Activated naive CD8-positive, alpha-beta T cell treated with anti-CD3 and anti-CD28 coated beads, Interleukin-2, amount 50 U/mL, for 24 hours (primary cell): Measurements from ENCODE around the gene PEBP1.
"Not testable (repeated sequence)": the region's sequence is repeated elsewhere in the genome, so short reads cannot be mapped to it uniquely, and the experiment has no call there.

Source experiments
- ATAC-seq: fragments of 150-1000 bp; cut with Tn5 transposase; one replicate; pipeline ENCODE4 v1.10.0; 2021
- DNase-seq: peaks from one replicate; pipeline ENCODE4 v3.0.0; 2021
- H3K27ac Mint-ChIP-seq: one replicate; pipeline ENCODE4 v1.8.0; 2021; ENCODE audit warnings: mild to moderate bottlenecking, mixed read lengths
- H3K27me3 Mint-ChIP-seq: one replicate; pipeline ENCODE4 v1.8.0; 2021; ENCODE audit warnings: mixed read lengths
- H3K36me3 Mint-ChIP-seq: one replicate; pipeline ENCODE4 v1.8.0; 2021; ENCODE audit warnings: low read depth, mixed read lengths
- H3K4me1 Mint-ChIP-seq: one replicate; pipeline ENCODE4 v1.8.0; 2021; ENCODE audit warnings: mixed read lengths
- H3K4me3 Mint-ChIP-seq: one replicate; pipeline ENCODE4 v1.8.0; 2021; ENCODE audit warnings: mild to moderate bottlenecking, moderate library complexity, mixed read lengths
- H3K9me3 Mint-ChIP-seq: one replicate; pipeline ENCODE4 v1.8.0; 2021; ENCODE audit warnings: mixed read lengths

The PEBP1 gene

DNA sequence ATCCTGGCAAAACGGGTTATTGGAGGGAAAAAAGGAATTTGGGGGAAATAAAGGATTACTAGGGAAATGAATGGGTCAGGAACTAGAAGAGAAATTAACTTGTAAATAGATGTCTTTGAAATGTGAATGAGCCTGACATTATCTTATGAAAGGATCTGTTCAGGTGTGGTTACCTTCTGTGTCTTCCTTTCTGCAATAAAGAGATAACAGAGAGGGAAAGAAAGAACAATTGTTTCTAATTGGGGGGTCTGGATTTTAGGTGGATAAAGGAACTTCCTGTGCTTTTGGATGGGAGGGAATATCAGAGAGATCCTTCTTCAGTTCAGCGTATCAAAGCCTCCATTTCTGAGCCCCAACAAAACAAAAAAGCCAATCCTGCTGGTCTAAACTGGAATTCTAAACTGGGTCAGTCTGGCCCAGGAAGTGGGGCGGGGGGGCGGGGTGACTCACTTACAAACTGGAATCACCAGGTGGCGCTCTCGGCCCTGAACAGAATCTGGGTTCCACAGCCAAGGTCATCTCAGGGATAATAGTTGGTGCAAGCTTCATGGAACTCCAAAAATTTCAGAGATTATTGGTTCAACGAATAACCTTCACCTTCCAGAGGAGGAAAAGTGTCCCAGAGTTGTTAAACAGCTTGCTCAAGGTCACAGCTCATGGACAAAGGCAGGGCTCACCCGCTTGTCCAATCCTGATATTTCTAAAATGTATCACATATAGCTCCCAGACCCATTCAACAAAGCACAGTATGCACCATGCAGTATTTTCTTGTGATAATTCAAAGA is 15.2 kb upstream of the PEBP1 start:
- no peaks in the 10 kb centered on the region for H3K9me3 Mint-ChIP-seq
- no peaks in the 10 kb centered on the region for H3K27me3 Mint-ChIP-seq
- no peaks in the 10 kb centered on the region for H3K36me3 Mint-ChIP-seq
- H3K27ac Mint-ChIP-seq = no peak overlapping the region
- peak; percentile 72 for DNase-seq
- H3K4me1 Mint-ChIP-seq = peaks cover 7% of the 10 kb centered on the region
- H3K4me3 Mint-ChIP-seq = no peak overlapping the region
- ATAC-seq = peak; percentile 57

DNA sequence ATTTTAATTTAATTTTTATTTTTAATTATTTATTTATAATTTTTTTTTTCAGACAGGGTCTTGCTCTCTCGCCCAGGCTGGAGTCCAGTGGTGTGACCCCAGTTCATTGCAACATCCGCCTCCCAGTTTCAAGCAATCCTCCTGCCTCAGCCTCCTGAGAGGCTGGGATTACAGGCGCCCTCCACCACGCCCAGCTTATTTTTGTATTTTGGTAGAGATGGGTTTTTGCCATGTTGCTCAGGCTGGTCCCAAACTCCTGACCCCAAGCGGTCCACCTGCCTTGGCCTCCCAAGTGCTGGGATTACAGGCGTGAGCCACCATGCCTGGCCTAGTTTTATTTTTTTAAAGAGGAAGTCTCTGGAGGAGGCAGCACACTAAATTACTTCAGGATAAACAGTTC is 13.7 kb upstream of the PEBP1 start:
- DNase-seq (no peak), ATAC-seq (no peak)
- Mint-ChIP-seq H3K27ac (no peak overlapping the region), H3K27me3 (no peaks in the 10 kb centered on the region), H3K36me3 (no peaks in the 10 kb centered on the region), H3K9me3 (no peaks in the 10 kb centered on the region), H3K4me3 (no peak overlapping the region), H3K4me1 (peaks cover 7% of the 10 kb centered on the region)

DNA sequence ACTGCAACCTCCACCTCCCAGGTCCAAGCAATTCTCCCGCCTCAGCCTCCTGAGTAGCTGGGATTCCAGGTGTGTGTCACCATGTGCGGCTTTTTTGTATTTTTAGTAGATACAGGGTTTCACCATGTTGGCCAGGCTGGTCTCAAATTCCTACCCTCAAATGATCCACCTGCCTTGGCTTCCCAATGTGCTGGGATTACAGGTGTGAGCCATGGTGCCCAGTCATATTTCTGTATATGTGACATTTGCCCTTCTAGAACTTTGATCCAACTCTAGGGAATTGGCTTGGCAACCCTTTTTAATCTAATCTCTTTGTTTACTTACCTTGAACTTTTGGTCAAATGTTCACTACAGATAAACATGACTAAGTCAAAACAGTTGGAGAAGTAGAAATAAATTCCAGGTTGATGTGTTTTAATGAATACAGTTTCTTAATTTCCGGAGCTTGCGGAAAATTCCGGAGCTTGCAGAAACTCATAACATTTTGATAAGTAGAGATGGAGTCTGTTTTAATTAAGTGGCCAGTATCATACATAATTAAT is 11.5 kb upstream of the PEBP1 start:
- ATAC-seq = no peak
- DNase-seq = no peak
- Mint-ChIP-seq H3K9me3 (no peaks in the 10 kb centered on the region), H3K27ac (no peak overlapping the region), H3K4me3 (no peak overlapping the region), H3K4me1 (peaks cover 7% of the 10 kb centered on the region), H3K27me3 (no peaks in the 10 kb centered on the region), H3K36me3 (no peaks in the 10 kb centered on the region)

DNA sequence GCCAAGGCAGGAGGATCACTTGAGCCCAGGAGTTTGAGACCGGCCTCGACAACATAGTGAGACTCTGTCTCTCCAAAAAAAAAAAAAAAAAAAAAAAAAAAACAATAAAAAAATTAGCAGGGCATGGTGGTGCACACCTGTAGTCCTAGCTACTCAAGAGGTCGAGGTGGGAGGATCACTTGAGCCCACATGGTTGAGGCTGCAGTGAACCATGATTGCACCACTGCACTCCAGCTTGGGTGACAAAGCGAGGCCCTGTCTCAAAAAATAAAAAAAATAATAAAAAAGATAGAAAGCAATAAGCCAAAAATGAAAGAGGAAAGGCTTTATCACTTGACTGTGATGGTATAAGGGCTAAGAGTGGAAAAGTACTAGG is 10.2 kb upstream of the PEBP1 start:
- no peak for ATAC-seq
- H3K36me3 Mint-ChIP-seq = no peaks in the 10 kb centered on the region
- no peaks in the 10 kb centered on the region for H3K9me3 Mint-ChIP-seq
- peaks cover 2% of the 10 kb centered on the region for H3K4me1 Mint-ChIP-seq
- H3K4me3 Mint-ChIP-seq = no peak overlapping the region
- DNase-seq = no peak
- H3K27me3 Mint-ChIP-seq = no peaks in the 10 kb centered on the region
- no peak overlapping the region for H3K27ac Mint-ChIP-seq

DNA sequence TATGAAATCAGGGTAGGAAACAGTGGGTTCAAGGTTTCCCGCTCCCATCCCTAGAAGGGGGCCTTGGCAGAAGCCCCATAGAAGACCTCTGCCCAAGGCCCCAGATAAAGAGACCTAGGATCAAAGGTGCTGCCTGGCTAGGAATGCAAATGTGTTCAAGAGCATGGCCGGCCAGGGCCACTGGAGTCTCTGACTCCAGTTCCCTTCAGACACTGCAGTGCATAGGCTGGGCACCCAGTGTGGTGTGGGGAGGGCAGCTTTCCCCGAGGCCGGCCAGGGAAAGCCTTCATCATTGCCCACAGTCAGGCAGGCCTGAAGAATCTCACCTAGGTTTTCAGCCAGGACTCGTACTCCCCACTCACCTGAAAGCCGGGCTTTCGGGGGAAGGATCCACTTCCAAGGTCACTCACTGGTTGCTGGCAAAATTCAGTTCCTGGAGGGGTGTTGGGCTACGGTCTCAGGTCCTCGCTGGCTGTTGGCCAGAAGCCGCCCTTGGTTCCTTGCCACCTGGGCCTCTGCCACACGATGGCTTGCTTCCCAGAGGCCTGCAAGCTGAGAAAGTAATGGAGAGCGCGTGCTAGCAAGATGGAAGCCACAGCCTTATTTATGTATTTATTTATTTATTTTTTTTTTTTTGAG is 9.7 kb upstream of the PEBP1 start:
- no peak overlapping the region for H3K27ac Mint-ChIP-seq
- ATAC-seq = no peak
- no peak overlapping the region for H3K4me3 Mint-ChIP-seq
- no peaks in the 10 kb centered on the region for H3K27me3 Mint-ChIP-seq
- no peaks in the 10 kb centered on the region for H3K9me3 Mint-ChIP-seq
- H3K4me1 Mint-ChIP-seq = no peaks in the 10 kb centered on the region
- DNase-seq = no peak
- no peaks in the 10 kb centered on the region for H3K36me3 Mint-ChIP-seq

DNA sequence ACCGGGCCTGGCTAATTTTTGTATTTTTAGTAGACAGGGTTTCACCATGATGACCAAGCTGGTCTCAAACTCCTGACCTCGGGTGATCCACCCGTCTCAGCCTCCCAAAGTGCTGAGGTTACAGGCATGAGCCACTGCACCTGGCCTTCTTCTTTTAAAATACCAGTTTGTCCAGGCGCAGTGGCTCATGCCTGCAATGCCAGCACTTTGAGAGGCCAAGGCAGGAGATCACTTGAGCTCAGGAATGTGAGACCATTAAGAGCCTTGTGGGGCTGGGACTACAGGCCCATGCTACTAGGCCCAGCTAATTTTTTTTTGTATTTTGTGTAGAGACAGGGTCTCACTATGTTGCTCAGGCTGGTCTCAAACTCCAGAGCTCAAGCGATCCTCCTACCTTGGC is 8.1 kb upstream of the PEBP1 start:
- Mint-ChIP-seq H3K4me1 (peaks cover 4% of the 10 kb centered on the region), H3K4me3 (no peak overlapping the region), H3K9me3 (no peaks in the 10 kb centered on the region), H3K27ac (no peak overlapping the region), H3K27me3 (no peaks in the 10 kb centered on the region), H3K36me3 (no peaks in the 10 kb centered on the region)
- DNase-seq (no peak), ATAC-seq (no peak)

DNA sequence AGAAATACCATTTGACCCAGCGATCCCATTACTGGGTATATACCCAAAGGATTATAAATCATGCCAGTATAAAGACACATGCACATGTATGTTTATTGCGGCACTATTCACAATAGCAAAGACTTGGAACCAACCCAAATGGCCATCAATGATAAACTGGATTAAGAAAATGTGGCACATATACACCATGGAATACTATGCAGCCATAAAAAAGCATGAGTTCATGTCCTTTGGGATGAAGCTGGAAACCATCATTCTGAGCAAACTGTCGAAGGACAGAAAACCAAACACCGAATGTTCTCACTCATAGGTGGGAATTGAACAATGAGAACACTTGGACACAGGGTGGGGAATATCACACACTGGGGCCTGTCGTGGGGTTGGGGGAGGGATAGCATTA is 6.5 kb upstream of the PEBP1 start:
- H3K4me1 Mint-ChIP-seq, H3K36me3 Mint-ChIP-seq, H3K27me3 Mint-ChIP-seq, DNase-seq, H3K9me3 Mint-ChIP-seq, ATAC-seq, H3K4me3 Mint-ChIP-seq, H3K27ac Mint-ChIP-seq: not testable (repeated sequence)

DNA sequence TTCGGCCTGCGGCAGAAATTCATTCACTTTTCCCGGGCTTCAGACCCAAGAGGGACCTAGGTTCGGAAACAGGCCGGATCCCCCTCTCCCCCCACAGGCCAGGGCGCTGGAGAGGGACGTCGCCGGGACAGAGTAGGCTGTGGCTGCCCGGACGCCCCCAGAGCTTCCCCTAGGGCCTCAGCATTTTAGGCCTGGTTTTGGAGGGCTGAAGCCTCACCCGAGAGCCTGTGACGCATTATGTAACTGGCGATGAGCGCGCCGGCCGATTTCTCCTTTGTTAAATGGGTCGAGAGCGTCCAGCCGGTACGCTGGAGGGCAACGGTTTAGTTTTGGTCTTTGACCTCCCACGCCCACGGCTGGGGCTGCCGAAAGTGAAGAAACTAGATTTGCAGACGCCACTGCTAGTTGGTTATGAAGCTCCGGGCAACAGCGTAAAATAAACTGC is 657 bp downstream of the PEBP1 start:
- H3K36me3 Mint-ChIP-seq = peaks cover 37% of the 10 kb centered on the region
- peak overlapping the region; percentile 86 for H3K4me3 Mint-ChIP-seq
- H3K4me1 Mint-ChIP-seq = peaks cover 43% of the 10 kb centered on the region
- H3K9me3 Mint-ChIP-seq = no peaks in the 10 kb centered on the region
- ATAC-seq = no peak
- peak; percentile 50 for DNase-seq
- peak overlapping the region; percentile 82 for H3K27ac Mint-ChIP-seq
- no peaks in the 10 kb centered on the region for H3K27me3 Mint-ChIP-seq

DNA sequence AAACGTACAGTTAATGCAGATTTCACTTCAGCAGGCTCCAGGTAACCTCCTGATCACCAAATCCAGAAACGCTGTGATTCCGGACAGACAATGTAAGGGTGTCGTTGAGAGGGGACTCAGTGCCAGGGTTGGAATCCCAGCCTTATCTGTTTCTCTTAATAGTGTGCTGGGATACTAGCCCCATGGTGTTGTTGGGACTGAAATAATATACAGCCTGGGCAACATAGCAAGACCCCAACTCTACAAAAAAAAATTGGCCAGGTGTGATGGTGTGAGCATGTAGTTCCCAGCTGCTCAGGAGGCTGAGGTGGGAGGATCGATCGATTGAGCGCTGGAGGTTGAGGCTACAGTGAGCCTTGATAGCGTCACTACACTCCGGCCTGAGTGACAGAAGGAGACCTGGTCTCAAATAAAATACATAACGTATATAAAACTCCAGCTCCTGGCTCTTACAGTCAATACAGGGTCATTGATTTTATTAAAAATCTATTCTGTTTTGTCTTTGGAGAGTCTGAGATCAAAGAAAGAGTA is 1.3 kb downstream of the PEBP1 start:
- Mint-ChIP-seq H3K4me1 (peaks cover 39% of the 10 kb centered on the region), H3K27ac (peak overlapping the region; percentile 82), H3K9me3 (no peaks in the 10 kb centered on the region), H3K27me3 (no peaks in the 10 kb centered on the region), H3K4me3 (peak overlapping the region; percentile 86), H3K36me3 (peaks cover 41% of the 10 kb centered on the region)
- ATAC-seq (no peak), DNase-seq (no peak)

DNA sequence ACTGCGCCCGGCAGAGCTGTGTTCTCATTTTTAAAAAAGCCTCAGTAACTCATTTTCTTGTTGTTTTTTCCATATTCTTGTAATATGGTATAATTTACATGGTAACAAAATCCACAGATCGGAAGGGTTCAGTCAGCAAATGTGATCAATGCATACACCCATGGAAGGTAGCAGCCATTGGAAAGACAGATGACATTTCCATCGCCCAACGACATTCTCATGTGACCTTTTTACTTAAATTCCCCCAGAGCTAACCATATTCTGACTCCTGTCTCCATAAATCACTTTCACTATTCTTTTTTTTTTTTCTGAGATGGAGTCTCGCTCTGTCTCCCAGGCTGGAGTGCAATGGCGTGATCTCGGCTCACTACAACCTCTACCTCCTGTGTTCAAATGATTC is 4.9 kb downstream of the PEBP1 start:
- Mint-ChIP-seq H3K36me3 (peaks cover 63% of the 10 kb centered on the region), H3K4me1 (peaks cover 34% of the 10 kb centered on the region), H3K9me3 (no peaks in the 10 kb centered on the region), H3K27ac (peak overlapping the region; percentile 64), H3K27me3 (no peaks in the 10 kb centered on the region), H3K4me3 (no peak overlapping the region)
- ATAC-seq (no peak), DNase-seq (no peak)

DNA sequence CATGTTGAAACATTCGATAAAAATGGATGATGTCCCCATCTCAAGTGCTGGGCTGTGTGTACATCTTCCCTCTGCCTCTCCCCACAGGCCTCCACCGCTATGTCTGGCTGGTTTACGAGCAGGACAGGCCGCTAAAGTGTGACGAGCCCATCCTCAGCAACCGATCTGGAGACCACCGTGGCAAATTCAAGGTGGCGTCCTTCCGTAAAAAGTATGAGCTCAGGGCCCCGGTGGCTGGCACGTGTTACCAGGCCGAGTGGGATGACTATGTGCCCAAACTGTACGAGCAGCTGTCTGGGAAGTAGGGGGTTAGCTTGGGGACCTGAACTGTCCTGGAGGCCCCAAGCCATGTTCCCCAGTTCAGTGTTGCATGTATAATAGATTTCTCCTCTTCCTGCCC is 8.6 kb downstream of the PEBP1 start:
- peaks cover 10% of the 10 kb centered on the region for H3K4me1 Mint-ChIP-seq
- DNase-seq (no peak), ATAC-seq (no peak)
- H3K27ac Mint-ChIP-seq = no peak overlapping the region
- no peaks in the 10 kb centered on the region for H3K9me3 Mint-ChIP-seq
- peaks cover 60% of the 10 kb centered on the region for H3K36me3 Mint-ChIP-seq
- no peak overlapping the region for H3K4me3 Mint-ChIP-seq
- H3K27me3 Mint-ChIP-seq = no peaks in the 10 kb centered on the region

DNA sequence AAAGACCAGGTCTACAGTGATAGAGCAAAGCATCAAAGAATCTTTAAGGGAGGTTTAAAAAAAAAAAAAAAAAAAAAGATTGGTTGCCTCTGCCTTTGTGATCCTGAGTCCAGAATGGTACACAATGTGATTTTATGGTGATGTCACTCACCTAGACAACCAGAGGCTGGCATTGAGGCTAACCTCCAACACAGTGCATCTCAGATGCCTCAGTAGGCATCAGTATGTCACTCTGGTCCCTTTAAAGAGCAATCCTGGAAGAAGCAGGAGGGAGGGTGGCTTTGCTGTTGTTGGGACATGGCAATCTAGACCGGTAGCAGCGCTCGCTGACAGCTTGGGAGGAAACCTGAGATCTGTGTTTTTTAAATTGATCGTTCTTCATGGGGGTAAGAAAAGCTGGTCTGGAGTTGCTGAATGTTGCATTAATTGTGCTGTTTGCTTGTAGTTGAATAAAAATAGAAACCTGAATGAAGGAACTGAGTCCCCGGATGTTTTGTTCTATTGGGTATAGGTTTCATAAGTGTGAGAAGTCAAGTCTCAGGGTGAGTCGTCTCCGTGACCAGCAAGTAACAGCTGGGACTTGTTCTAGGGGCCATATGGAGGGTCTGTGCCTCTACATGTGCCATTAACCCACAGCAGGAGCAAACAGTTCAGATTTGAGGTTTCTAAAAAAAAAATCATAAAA is 9.3 kb downstream of the PEBP1 start:
- H3K4me1 Mint-ChIP-seq = peaks cover 8% of the 10 kb centered on the region
- H3K9me3 Mint-ChIP-seq = no peaks in the 10 kb centered on the region
- ATAC-seq = peak; percentile 30
- no peaks in the 10 kb centered on the region for H3K27me3 Mint-ChIP-seq
- no peak overlapping the region for H3K4me3 Mint-ChIP-seq
- DNase-seq = no peak
- H3K27ac Mint-ChIP-seq = peak overlapping the region; percentile 59
- peaks cover 54% of the 10 kb centered on the region for H3K36me3 Mint-ChIP-seq

DNA sequence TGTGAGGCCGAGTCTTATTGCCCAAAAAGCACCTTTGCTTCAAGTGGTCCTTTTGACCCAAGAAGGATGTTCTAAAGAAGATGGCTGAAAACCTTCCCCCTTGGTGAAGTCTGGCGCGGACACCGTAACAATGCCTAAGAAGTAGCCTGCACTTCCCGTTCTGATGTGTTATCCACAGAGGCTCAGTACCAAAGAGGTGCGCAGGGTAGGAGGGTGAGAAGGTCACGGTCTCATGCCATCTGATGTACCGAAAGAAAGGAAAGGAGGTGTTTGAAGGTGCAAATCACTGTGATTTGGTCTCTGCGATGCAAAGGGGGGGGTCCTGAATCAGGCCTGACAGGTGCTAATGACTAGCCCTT is 9.9 kb downstream of the PEBP1 start:
- Mint-ChIP-seq H3K4me3 (no peak overlapping the region), H3K36me3 (peaks cover 52% of the 10 kb centered on the region), H3K4me1 (peaks cover 6% of the 10 kb centered on the region), H3K27me3 (no peaks in the 10 kb centered on the region), H3K27ac (peak overlapping the region; percentile 59), H3K9me3 (no peaks in the 10 kb centered on the region)
- ATAC-seq (no peak), DNase-seq (no peak)

DNA sequence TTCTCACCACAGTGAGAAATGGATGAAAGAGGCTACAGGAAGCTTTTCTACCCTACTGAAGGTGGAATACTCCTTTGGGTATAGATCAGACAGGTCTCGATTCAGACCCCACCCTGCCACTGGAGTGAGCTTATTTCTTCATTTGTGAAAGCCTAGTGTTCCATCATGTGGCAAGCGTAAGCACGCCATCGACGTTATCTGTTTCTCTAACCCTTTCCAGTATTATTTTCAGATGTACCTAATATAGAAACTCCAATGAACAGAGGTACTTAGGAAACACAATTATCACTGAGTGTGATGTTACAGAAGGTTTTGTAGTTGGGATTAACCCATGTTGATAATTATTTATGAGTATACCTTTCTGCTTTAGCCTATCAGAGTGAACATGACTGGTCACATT is 12.4 kb downstream of the PEBP1 start:
- no peaks in the 10 kb centered on the region for H3K9me3 Mint-ChIP-seq
- no peaks in the 10 kb centered on the region for H3K27me3 Mint-ChIP-seq
- H3K36me3 Mint-ChIP-seq = peaks cover 40% of the 10 kb centered on the region
- H3K4me1 Mint-ChIP-seq = peaks cover 2% of the 10 kb centered on the region
- no peak overlapping the region for H3K4me3 Mint-ChIP-seq
- DNase-seq = no peak
- ATAC-seq = no peak
- no peak overlapping the region for H3K27ac Mint-ChIP-seq

DNA sequence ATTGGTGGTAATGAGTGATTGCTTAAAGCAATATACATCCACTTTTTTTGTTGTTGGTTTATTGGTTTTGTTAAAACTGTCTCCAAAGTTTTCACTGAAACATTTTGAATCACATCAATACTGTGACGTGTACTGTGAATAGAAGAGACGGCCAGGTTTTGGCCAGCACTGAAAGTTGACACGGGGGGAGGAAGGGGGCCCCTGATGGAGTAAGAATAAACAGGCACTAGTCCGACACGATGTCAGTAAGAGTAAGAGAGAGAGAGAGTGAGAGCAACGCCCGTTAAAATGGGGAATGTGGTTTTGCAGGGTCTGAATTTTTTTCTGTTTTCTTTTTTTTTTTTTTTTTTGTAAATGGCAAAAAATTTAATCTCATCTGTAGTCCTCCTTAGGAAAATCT is 14.7 kb downstream of the PEBP1 start:
- DNase-seq (no peak), ATAC-seq (no peak)
- Mint-ChIP-seq H3K4me1 (no peaks in the 10 kb centered on the region), H3K9me3 (no peaks in the 10 kb centered on the region), H3K27ac (no peak overlapping the region), H3K4me3 (no peak overlapping the region), H3K27me3 (no peaks in the 10 kb centered on the region), H3K36me3 (peaks cover 24% of the 10 kb centered on the region)
